Measurements from ENCODE around the gene HOXB6. TPM values are rescaled to one million over a fixed set of nuclear protein-coding genes. Genes with fewer than 3 reads are reported as not detected.

HOXB6 gene
- total and polyA plus RNA-seq, 2 donors = 3.1 to 4.0 TPM

GRCh38 chr17:48612456-48612853 is 7.7 kb upstream of the HOXB6 start:
- no peak overlapping the region for H3K27ac ChIP-seq (ENCODE audit: low read depth)
- 2% methylated on average over 15 of the region's 15 CpGs for WGBS
- peak overlapping the region; percentile 45 for H3K4me3 ChIP-seq (ENCODE audit: low read depth, low read length)
- no peaks in the 10 kb centered on the region for H3K36me3 ChIP-seq (ENCODE audit: insufficient read depth)
- DNase-seq (ENCODE audit: extremely low spot score) = no peak
- H3K4me1 ChIP-seq (ENCODE audit: insufficient read depth) = no peaks in the 10 kb centered on the region

- 4% methylated on average over 36 of the region's 36 CpGs for WGBS
- Histone ChIP-seq H3K4me3 (ENCODE audit: low read depth, low read length) (peak overlapping the region; percentile 45), H3K36me3 (ENCODE audit: insufficient read depth) (no peaks in the 10 kb centered on the region), H3K4me1 (ENCODE audit: insufficient read depth) (no peaks in the 10 kb centered on the region), H3K27ac (ENCODE audit: low read depth) (peak overlapping the region; percentile 31)
- DNase-seq (ENCODE audit: extremely low spot score) = no peak
These were observed 7.1 kb upstream of the HOXB6 start for GRCh38 chr17:48611681-48612455.

GRCh38 chr17:48611213-48611612 is 6.4 kb upstream of the HOXB6 start:
- 3% methylated on average over 22 of the region's 22 CpGs for WGBS
- Histone ChIP-seq H3K27ac (ENCODE audit: low read depth) (peak overlapping the region; percentile 28), H3K4me1 (ENCODE audit: insufficient read depth) (no peaks in the 10 kb centered on the region), H3K4me3 (ENCODE audit: low read depth, low read length) (peak overlapping the region; percentile 45), H3K36me3 (ENCODE audit: insufficient read depth) (no peaks in the 10 kb centered on the region)
- DNase-seq (ENCODE audit: extremely low spot score) = no peak

- Histone ChIP-seq H3K36me3 (ENCODE audit: insufficient read depth) (no peaks in the 10 kb centered on the region), H3K4me3 (ENCODE audit: low read depth, low read length) (peak within 1 kb of the TSS; percentile 45), H3K4me1 (ENCODE audit: insufficient read depth) (no peaks in the 10 kb centered on the region), H3K27ac (ENCODE audit: low read depth) (peak within 1 kb of the TSS; percentile 71)
- under 1% methylated on average over 79 of the region's 79 CpGs for WGBS
- no peak for DNase-seq (ENCODE audit: extremely low spot score)
These were observed 5.8 kb upstream of the HOXB6 start, which contains the start of gene HOXB7 for GRCh38 chr17:48610282-48611211. TSS of gene HOXB7 (minus strand) at chr17:48611017. CDS start at chr17:48610918, 99 bp downstream.

- no peak for DNase-seq (ENCODE audit: extremely low spot score)
- H3K4me1 ChIP-seq (ENCODE audit: insufficient read depth) = no peaks in the 10 kb centered on the region
- 5% methylated on average over 15 of the region's 15 CpGs for WGBS
- peak overlapping the region; percentile 62 for H3K27ac ChIP-seq (ENCODE audit: low read depth)
- no peaks in the 10 kb centered on the region for H3K36me3 ChIP-seq (ENCODE audit: insufficient read depth)
- peak overlapping the region; percentile 45 for H3K4me3 ChIP-seq (ENCODE audit: low read depth, low read length)
These were observed 5.0 kb upstream of the HOXB6 start for GRCh38 chr17:48609759-48610281.

- Histone ChIP-seq H3K27ac (ENCODE audit: low read depth) (no peak overlapping the region), H3K4me3 (ENCODE audit: low read depth, low read length) (no peak overlapping the region), H3K4me1 (ENCODE audit: insufficient read depth) (no peaks in the 10 kb centered on the region), H3K36me3 (ENCODE audit: insufficient read depth) (no peaks in the 10 kb centered on the region)
- DNase-seq (ENCODE audit: extremely low spot score) = no peak
These were observed 4.2 kb upstream of the HOXB6 start for GRCh38 chr17:48609033-48609432.

- WGBS = 93% methylated on average over 1 of the region's 1 CpG
- H3K4me1 ChIP-seq (ENCODE audit: insufficient read depth) = no peaks in the 10 kb centered on the region
- DNase-seq (ENCODE audit: extremely low spot score) = no peak
- H3K4me3 ChIP-seq (ENCODE audit: low read depth, low read length) = no peak overlapping the region
- no peak overlapping the region for H3K27ac ChIP-seq (ENCODE audit: low read depth)
- H3K36me3 ChIP-seq (ENCODE audit: insufficient read depth) = no peaks in the 10 kb centered on the region
These were observed 3.7 kb upstream of the HOXB6 start for GRCh38 chr17:48608494-48608834.

GRCh38 chr17:48606892-48607614 is 2.3 kb upstream of the HOXB6 start:
- WGBS = 70% methylated on average over 9 of the region's 9 CpGs
- no peaks in the 10 kb centered on the region for H3K4me1 ChIP-seq (ENCODE audit: insufficient read depth)

GRCh38 chr17:48605991-48606891 is 1.5 kb upstream of the HOXB6 start:
- no peak overlapping the region for H3K4me3 ChIP-seq (ENCODE audit: low read depth, low read length)

More at GRCh38 chr17:48606892-48607614, 2.3 kb upstream of the HOXB6 start:
- DNase-seq (ENCODE audit: extremely low spot score) = no peak
- H3K36me3 ChIP-seq (ENCODE audit: insufficient read depth) = no peaks in the 10 kb centered on the region
- no peak overlapping the region for H3K27ac ChIP-seq (ENCODE audit: low read depth)
- H3K4me3 ChIP-seq (ENCODE audit: low read depth, low read length) = no peak overlapping the region

GRCh38 chr17:48605409-48605919 is 678 bp upstream of the HOXB6 start:
- H3K36me3 ChIP-seq (ENCODE audit: insufficient read depth) = no peaks in the 10 kb centered on the region
- WGBS = 27% methylated on average over 10 of the region's 10 CpGs
- H3K4me1 ChIP-seq (ENCODE audit: insufficient read depth) = no peaks in the 10 kb centered on the region
- no peak for DNase-seq (ENCODE audit: extremely low spot score)
- no peak overlapping the region for H3K4me3 ChIP-seq (ENCODE audit: low read depth, low read length)
- no peak overlapping the region for H3K27ac ChIP-seq (ENCODE audit: low read depth)

More at GRCh38 chr17:48605991-48606891, 1.5 kb upstream of the HOXB6 start:
- no peak for DNase-seq (ENCODE audit: extremely low spot score)
- WGBS = 36% methylated on average over 41 of the region's 41 CpGs
- H3K36me3 ChIP-seq (ENCODE audit: insufficient read depth) = no peaks in the 10 kb centered on the region
- no peak overlapping the region for H3K27ac ChIP-seq (ENCODE audit: low read depth)
- H3K4me1 ChIP-seq (ENCODE audit: insufficient read depth) = no peaks in the 10 kb centered on the region

GRCh38 chr17:48603959-48604769 is 622 bp downstream of the HOXB6 start:
- H3K27ac ChIP-seq (ENCODE audit: low read depth) = peak overlapping the region; percentile 6

More at GRCh38 chr17:48603959-48604769, 622 bp downstream of the HOXB6 start:
- DNase-seq (ENCODE audit: extremely low spot score) = no peak
- no peaks in the 10 kb centered on the region for H3K36me3 ChIP-seq (ENCODE audit: insufficient read depth)
- 3% methylated on average over 21 of the region's 21 CpGs for WGBS
- no peaks in the 10 kb centered on the region for H3K4me1 ChIP-seq (ENCODE audit: insufficient read depth)
- H3K4me3 ChIP-seq (ENCODE audit: low read depth, low read length) = peak overlapping the region; percentile 33
